GM12878 (cell line): ENCODE measurements around the gene MYG1. TPM values are rescaled to one million over a fixed set of nuclear protein-coding genes. Genes with fewer than 3 reads are reported as not detected.
A peak's percentile ranks its signal among the peaks of the same experiment; 100 is the strongest.

ENCODE experiments used
- ATF3 ChIP-seq: IDR thresholded peaks from 2 replicates; pipeline ENCODE4 v1.6.1; 2011; ENCODE audit warnings: low read depth, mild to moderate bottlenecking, low read length, moderate library complexity, borderline replicate concordance; ENCODE audit errors: extremely low read depth
- CHD4 ChIP-seq: fragments of 200-600 bp; sonication (generic); IDR thresholded peaks from 2 replicates; pipeline ENCODE4 v1.6.1; 2016; ENCODE audit warnings: mild to moderate bottlenecking
- CREB1 ChIP-seq: IDR thresholded peaks from 2 replicates; pipeline ENCODE4 v1.6.1; 2012; ENCODE audit warnings: low read depth, mild to moderate bottlenecking, inconsistent platforms
- ELK1 ChIP-seq: IDR thresholded peaks from 2 replicates; pipeline ENCODE4 v1.6.1; 2012; ENCODE audit warnings: low read depth, low read length, improper control_type of control experiment
- ESRRA ChIP-seq: IDR thresholded peaks from 2 replicates; pipeline ENCODE4 v1.6.1; 2012; ENCODE audit warnings: mild to moderate bottlenecking, low read length, improper control_type of control experiment
- FOXK2 ChIP-seq: fragments of 450-650 bp; IDR thresholded peaks from 2 replicates; pipeline ENCODE4 v1.6.1; 2017; ENCODE audit warnings: mild to moderate bottlenecking, moderate library complexity
- HDGF ChIP-seq: fragments of 450-650 bp; IDR thresholded peaks from 2 replicates; pipeline ENCODE4 v1.6.1; 2016; ENCODE audit warnings: antibody characterized with exemption
- IRF5 ChIP-seq: fragments of 450-650 bp; IDR thresholded peaks from 2 replicates; pipeline ENCODE4 v1.6.1; 2017; ENCODE audit warnings: borderline replicate concordance
- KDM1A ChIP-seq: fragments of 200-600 bp; sonication (generic); IDR thresholded peaks from 2 replicates; pipeline ENCODE4 v1.6.1; 2016; ENCODE audit warnings: borderline replicate concordance
- MAX ChIP-seq: IDR thresholded peaks from 2 replicates; pipeline ENCODE4 v1.6.1; 2012; ENCODE audit warnings: low read depth, low read length, improper control_type of control experiment
- MEF2A ChIP-seq: IDR thresholded peaks from 2 replicates; pipeline ENCODE4 v1.6.1; 2011; ENCODE audit warnings: low read depth, mild to moderate bottlenecking, low read length, moderate library complexity; ENCODE audit not compliant: insufficient read depth
- NR2C1 ChIP-seq: fragments of 450-650 bp; IDR thresholded peaks from 2 replicates; pipeline ENCODE4 v1.6.1; 2017; ENCODE audit warnings: antibody characterized with exemption, mild to moderate bottlenecking, moderate library complexity
- NR2C2 ChIP-seq: IDR thresholded peaks from 2 replicates; pipeline ENCODE4 v1.6.1; 2011; ENCODE audit warnings: borderline replicate concordance, low read depth; ENCODE audit not compliant: control insufficient read depth, insufficient read length
- PAX8 ChIP-seq: fragments of 450-650 bp; IDR thresholded peaks from 2 replicates; pipeline ENCODE4 v1.6.1; 2017; ENCODE audit warnings: mild to moderate bottlenecking, moderate library complexity
- PBX3 ChIP-seq: IDR thresholded peaks from 2 replicates; pipeline ENCODE4 v1.6.1; 2011; ENCODE audit warnings: mild to moderate bottlenecking, low read depth, low read length, moderate library complexity; ENCODE audit not compliant: insufficient replicate concordance
- RBBP5 ChIP-seq: fragments of 200-600 bp; sonication (generic); conservative IDR thresholded peaks from 2 replicates; pipeline ENCODE4 v1.6.1; 2016
- RELA ChIP-seq: fragments of 450-650 bp; IDR thresholded peaks from 2 replicates; pipeline ENCODE4 v1.8.0; 2014; ENCODE audit warnings: borderline replicate concordance; ENCODE audit not compliant: partially characterized antibody
- RFX5 ChIP-seq: IDR thresholded peaks from 2 replicates; pipeline ENCODE4 v1.6.1; 2011; ENCODE audit warnings: low read depth, low read length, improper control_type of control experiment
- RUNX3 ChIP-seq: IDR thresholded peaks from 2 replicates; pipeline ENCODE4 v1.6.1; 2012; ENCODE audit warnings: low read length, inconsistent platforms
- SP1 ChIP-seq: IDR thresholded peaks from one replicate; pipeline ENCODE4 v1.6.1; 2011; ENCODE audit warnings: low read depth, low read length
- SREBF2 ChIP-seq: IDR thresholded peaks from 2 replicates; pipeline ENCODE4 v1.6.1; 2012; ENCODE audit warnings: mild to moderate bottlenecking, low read length
- STAT1 ChIP-seq: fragments of 450-650 bp; conservative IDR thresholded peaks from 2 replicates; pipeline ENCODE4 v1.6.1; 2014; ENCODE audit warnings: antibody characterized with exemption, mild to moderate bottlenecking
- SUPT20H ChIP-seq: IDR thresholded peaks from 2 replicates; pipeline ENCODE4 v1.6.1; 2011; ENCODE audit warnings: low read depth, mild to moderate bottlenecking, low read length, moderate library complexity, borderline replicate concordance; ENCODE audit not compliant: control insufficient read depth
- WRNIP1 ChIP-seq: IDR thresholded peaks from 2 replicates; pipeline ENCODE4 v1.6.1; 2011; ENCODE audit warnings: low read depth, low read length, improper control_type of control experiment, borderline replicate concordance
- ZBED1 ChIP-seq: IDR thresholded peaks from 2 replicates; pipeline ENCODE4 v1.6.1; 2016; ENCODE audit warnings: borderline replicate concordance
- polyA plus RNA-seq, 11 experiments: library from polyadenylated mRNA; depleted of rRNA in 4 of 11; unstranded in 6 of 11; stranded (reverse) in 5 of 11; fragments of >200 nt; fragmentation: Nextera tagmentation in 4 of 11; fragmentation: Illumina TruSeq in 1 of 11; extraction: Ambion mirVana in 4 of 11; extraction: Trizol in 1 of 11; gene quantifications; 1 replicate in 1 of 11; 2 replicates in 10 of 11; pipeline versions ENCODE4 v1.2.1 to v1.2.3, GENCODE V29; 2011 to 2016; ENCODE audit warnings: inconsistent platforms in 2 of 11, missing spikeins in 2 of 11, low read depth in 1 of 11
- total RNA-seq, 4 experiments: library from RNA; depleted of rRNA in 3 of 4; stranded (reverse); fragments of >200 nt in 3 of 4; fragmentation: Illumina TruSeq in 1 of 4; extraction: Trizol in 1 of 4; gene quantifications; 2 replicates each; pipeline versions ENCODE4 v1.2.1 to v1.2.3, GENCODE V29; 2013 to 2021
- TF ChIP-seq, protein P1 (sequence below): fragments of 450-650 bp; IDR thresholded peaks from 2 replicates; pipeline ENCODE4 v1.6.1; 2018; ENCODE audit warnings: mild to moderate bottlenecking, low read depth, moderate library complexity; ENCODE audit not compliant: partially characterized antibody

Gene MYG1
- total and polyA plus RNA-seq, 10 of the 15 experiments (the other 5 are each of a cell fraction or from before 2014, with no cell fraction given): 20.7 to 81.0 (median 49.4) TPM

GRCh38 chr12:53267999-53268629 is 31.4 kb upstream of the MYG1 start, which contains the start of gene ESPL1 (continued):
- TF ChIP-seq NR2C2 (no peak), FOXK2 (no peak), RFX5 (no peak), STAT1 (0 out of 2 replicates have a peak, but pooled peaks have one; percentile 68), NR2C1 (no peak), RELA (peak; percentile 91), ELK1 (no peak; the same call in 1 of the 2 replicates), RUNX3 (peak; percentile 59), HDGF (no peak), SREBF2 (no peak), ATF3 (no peak), WRNIP1 (no peak), CHD4 (no peak), RBBP5 (no peak), MAX (0 out of 2 replicates have a peak, but pooled peaks have one; percentile 47), SP1 (peak; percentile 46), ZBED1 (no peak), MEF2A (no peak), IRF5 (no peak), CREB1 (peak; percentile 82), PAX8 (no peak), ESRRA (peak; percentile 56; the same call in 1 of the 2 replicates), SUPT20H (no peak), KDM1A (no peak), PBX3 (peak; percentile 85)
- TF ChIP-seq, protein P1, sequence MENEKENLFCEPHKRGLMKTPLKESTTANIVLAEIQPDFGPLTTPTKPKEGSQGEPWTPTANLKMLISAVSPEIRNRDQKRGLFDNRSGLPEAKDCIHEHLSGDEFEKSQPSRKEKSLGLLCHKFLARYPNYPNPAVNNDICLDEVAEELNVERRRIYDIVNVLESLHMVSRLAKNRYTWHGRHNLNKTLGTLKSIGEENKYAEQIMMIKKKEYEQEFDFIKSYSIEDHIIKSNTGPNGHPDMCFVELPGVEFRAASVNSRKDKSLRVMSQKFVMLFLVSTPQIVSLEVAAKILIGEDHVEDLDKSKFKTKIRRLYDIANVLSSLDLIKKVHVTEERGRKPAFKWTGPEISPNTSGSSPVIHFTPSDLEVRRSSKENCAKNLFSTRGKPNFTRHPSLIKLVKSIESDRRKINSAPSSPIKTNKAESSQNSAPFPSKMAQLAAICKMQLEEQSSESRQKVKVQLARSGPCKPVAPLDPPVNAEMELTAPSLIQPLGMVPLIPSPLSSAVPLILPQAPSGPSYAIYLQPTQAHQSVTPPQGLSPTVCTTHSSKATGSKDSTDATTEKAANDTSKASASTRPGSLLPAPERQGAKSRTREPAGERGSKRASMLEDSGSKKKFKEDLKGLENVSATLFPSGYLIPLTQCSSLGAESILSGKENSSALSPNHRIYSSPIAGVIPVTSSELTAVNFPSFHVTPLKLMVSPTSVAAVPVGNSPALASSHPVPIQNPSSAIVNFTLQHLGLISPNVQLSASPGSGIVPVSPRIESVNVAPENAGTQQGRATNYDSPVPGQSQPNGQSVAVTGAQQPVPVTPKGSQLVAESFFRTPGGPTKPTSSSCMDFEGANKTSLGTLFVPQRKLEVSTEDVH: no peak
